Stimulated activated CD4-positive, alpha-beta T cell treated with anti-CD3 and anti-CD28 coated beads, TNF-alpha, amount 100 ng/mL, for 1 hour (primary cell): Measurements from ENCODE around the gene EXOC6B.

Experiments used
- DNase-seq, 3 donors: peaks; one replicate each; pipeline ENCODE4 v3.0.0-alpha.2; 2020; ENCODE audit warnings: low read depth in 3 of 3, low spot score in 1 of 3

The EXOC6B gene

GRCh38 chr2:72233211-72233610 is 592.6 kb downstream of the EXOC6B start:
- DNase-seq = no peak

- DNase-seq = no peak
These were observed 602.8 kb downstream of the EXOC6B start for GRCh38 chr2:72222829-72223564.

GRCh38 chr2:72220170-72220569 is 605.7 kb downstream of the EXOC6B start:
- no peak for DNase-seq

- DNase-seq = no peak
These were observed 611.2 kb downstream of the EXOC6B start for GRCh38 chr2:72214429-72215143.

- DNase-seq = no peak
These were observed 613.4 kb downstream of the EXOC6B start for GRCh38 chr2:72212486-72212855.

- no peak for DNase-seq
These were observed 613.9 kb downstream of the EXOC6B start for GRCh38 chr2:72211777-72212485.

- no peak for DNase-seq
These were observed 614.5 kb downstream of the EXOC6B start for GRCh38 chr2:72211350-72211749.

- no peak for DNase-seq
These were observed 615.4 kb downstream of the EXOC6B start for GRCh38 chr2:72210470-72210869.

- no peak for DNase-seq
These were observed 617.6 kb downstream of the EXOC6B start for GRCh38 chr2:72208225-72208624.

GRCh38 chr2:72207334-72207733 is 618.5 kb downstream of the EXOC6B start:
- DNase-seq = no peak

GRCh38 chr2:72205504-72205881 is 620.3 kb downstream of the EXOC6B start:
- DNase-seq = no peak

- DNase-seq = no peak
These were observed 620.9 kb downstream of the EXOC6B start for GRCh38 chr2:72204786-72205503.

GRCh38 chr2:72204156-72204785 is 621.6 kb downstream of the EXOC6B start:
- DNase-seq = no peak

- DNase-seq = no peak
These were observed 627.1 kb downstream of the EXOC6B start for GRCh38 chr2:72198532-72199241.

GRCh38 chr2:72193723-72194122 is 632.1 kb downstream of the EXOC6B start:
- no peak for DNase-seq

- no peak for DNase-seq
These were observed 634.4 kb downstream of the EXOC6B start for GRCh38 chr2:72191441-72191840.

GRCh38 chr2:72185206-72185605 is 640.6 kb downstream of the EXOC6B start:
- DNase-seq = no peak

GRCh38 chr2:72183466-72183865 is 642.4 kb downstream of the EXOC6B start:
- no peak for DNase-seq

- DNase-seq = no peak
These were observed 642.8 kb downstream of the EXOC6B start for GRCh38 chr2:72183016-72183415.

GRCh38 chr2:72182547-72182946 is 643.3 kb downstream of the EXOC6B start:
- DNase-seq = no peak
